HUDEP-2 (cell line): ENCODE measurements around the gene SNCG.
"Not testable (repeated sequence)": the region's sequence is repeated elsewhere in the genome, so short reads cannot be mapped to it uniquely, and the experiment has no call there.

Source experiments
- DNase-seq, 76 experiments: peaks; one replicate each; lab custom pipeline; 2025; ENCODE audit not compliant: unreplicated experiment in 76 of 76; lab: John Stamatoyannopoulos, UW

SNCG gene

GRCh38 chr10:86958116-86958900 lies at the start of gene SNCG:
TSS of gene SNCG (plus strand) at chr10:86958599. CDS start at chr10:86958698, 99 bp downstream.
- DNase-seq = no peak

GRCh38 chr10:86914734-86915133 lies 43.7 kb upstream of the SNCG start:
- DNase-seq = no peak

- no peak for DNase-seq
These were observed 40.4 kb upstream of the SNCG start for GRCh38 chr10:86918022-86918471.

- DNase-seq = no peak
These were observed 35.8 kb upstream of the SNCG start for GRCh38 chr10:86922553-86922961.

GRCh38 chr10:86929468-86930380 lies 28.7 kb upstream of the SNCG start:
- DNase-seq = no peak

- DNase-seq = no peak
These were observed 26.5 kb upstream of the SNCG start for GRCh38 chr10:86931872-86932271.

- DNase-seq = no peak
These were observed 25.7 kb upstream of the SNCG start for GRCh38 chr10:86932674-86933073.

GRCh38 chr10:86934162-86934711 lies 24.2 kb upstream of the SNCG start:
- DNase-seq = not testable (repeated sequence)

GRCh38 chr10:86936661-86937501 lies 21.5 kb upstream of the SNCG start:
- DNase-seq = no peak

GRCh38 chr10:86937502-86938154 lies 20.8 kb upstream of the SNCG start:
- DNase-seq = no peak

- DNase-seq = no peak
These were observed 20.1 kb upstream of the SNCG start for GRCh38 chr10:86938260-86938659.

GRCh38 chr10:86940076-86940475 lies 18.3 kb upstream of the SNCG start:
- not testable (repeated sequence) for DNase-seq

GRCh38 chr10:86940677-86941076 lies 17.7 kb upstream of the SNCG start:
- DNase-seq = no peak

- no peak for DNase-seq
These were observed 17.0 kb upstream of the SNCG start for GRCh38 chr10:86941426-86941825.

GRCh38 chr10:86941991-86942421 lies 16.4 kb upstream of the SNCG start:
- DNase-seq = no peak

- DNase-seq = no peak
These were observed 15.7 kb upstream of the SNCG start for GRCh38 chr10:86942441-86943315.

GRCh38 chr10:86943316-86944030 lies 14.9 kb upstream of the SNCG start:
- no peak for DNase-seq

- no peak for DNase-seq
These were observed 14.4 kb upstream of the SNCG start for GRCh38 chr10:86944031-86944419.
